GM18498 (cell line): Measurements from ENCODE around the gene MLLT3.

Experiments
- ATAC-seq: cut with Tn5 transposase; IDR thresholded peaks from one replicate; pipeline ENCODE4 v1.9.1; 2021; ENCODE audit warnings: mild to moderate bottlenecking, moderate library complexity; ENCODE audit not compliant: unreplicated experiment

Gene MLLT3

DNA sequence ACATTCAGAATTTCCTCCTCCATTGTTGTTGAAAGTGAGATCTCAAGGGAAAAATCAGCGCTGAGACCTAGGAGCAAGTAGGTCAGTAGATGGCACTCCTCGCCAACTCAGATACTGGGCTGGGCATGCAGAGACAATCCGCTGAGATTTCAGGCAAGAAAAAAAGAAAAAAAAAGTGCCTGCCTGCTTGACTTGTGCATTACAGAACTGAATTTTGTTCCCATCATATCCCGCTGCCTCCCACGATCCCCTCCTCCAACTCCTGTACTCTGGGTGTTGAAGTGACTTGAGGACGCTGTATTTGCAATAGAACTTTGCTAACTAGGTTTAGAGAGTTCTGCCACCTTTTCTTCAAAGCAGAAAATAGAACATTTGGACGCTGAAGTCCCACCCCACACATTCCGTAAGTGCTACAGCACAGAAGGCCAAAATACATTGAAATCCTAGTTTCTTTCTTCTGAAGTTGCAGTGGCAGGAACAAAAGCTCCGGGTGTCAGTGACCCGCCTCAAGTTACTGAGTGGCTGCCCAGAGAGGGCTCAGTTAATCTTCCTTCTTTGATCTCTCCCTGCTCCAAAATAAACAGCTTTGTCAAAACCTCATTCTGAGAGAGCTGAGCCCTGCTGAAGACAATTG lies 265.8 kb downstream of the MLLT3 start:
- ATAC-seq, result no peak

DNA sequence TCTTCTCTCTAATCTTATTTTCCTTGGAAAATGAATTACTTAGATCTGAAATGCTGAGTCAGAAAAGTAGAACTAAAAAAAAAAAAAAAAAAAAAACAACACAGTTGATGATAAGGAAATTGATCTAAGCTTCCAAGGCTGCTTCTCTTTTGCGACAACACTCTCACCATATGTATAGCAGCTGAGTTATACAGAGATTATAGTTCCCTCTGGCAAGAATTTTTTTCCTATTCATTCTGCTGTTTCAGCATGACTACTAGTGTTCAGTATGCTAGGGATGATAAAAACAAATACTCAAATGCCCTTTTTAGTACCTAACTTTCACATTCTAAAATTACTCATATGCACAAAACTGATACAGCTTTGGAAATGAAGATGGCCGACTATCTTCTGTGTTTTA lies 267.3 kb downstream of the MLLT3 start:
- peak; percentile 39 for ATAC-seq

DNA sequence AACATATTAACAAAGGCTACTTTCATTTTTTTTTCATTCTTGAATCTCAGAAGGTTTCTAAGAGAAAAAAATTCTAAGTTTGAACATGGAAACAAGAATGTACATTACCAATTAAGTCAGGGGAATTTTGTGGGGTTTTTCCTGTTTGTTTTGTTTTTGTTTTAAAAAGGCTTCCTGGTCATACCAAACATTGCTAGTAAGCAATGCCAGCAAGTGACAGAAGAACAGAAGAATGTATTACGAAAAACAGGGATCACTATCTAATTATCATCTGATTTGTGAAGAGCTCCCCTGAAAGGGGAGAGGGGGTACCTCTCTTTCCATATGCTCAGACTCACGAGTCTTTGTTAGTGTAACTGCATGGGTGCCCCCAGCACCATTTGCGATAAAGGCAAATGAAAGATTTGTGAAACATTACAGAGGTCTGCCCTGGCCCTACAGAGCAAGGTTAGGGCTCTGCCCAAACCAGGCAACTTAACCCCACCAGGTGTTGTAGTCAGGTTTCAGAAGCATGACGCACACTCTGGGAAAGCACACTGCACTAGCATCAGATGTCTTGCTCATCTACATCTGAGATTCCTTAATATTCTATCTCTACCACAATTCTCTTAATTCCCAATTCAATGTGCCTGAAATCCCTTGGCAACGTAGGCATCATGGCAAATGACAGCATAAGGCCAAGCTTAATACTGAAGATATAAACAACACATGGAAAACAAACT lies 268.2 kb downstream of the MLLT3 start:
- ATAC-seq, result peak; percentile 29

DNA sequence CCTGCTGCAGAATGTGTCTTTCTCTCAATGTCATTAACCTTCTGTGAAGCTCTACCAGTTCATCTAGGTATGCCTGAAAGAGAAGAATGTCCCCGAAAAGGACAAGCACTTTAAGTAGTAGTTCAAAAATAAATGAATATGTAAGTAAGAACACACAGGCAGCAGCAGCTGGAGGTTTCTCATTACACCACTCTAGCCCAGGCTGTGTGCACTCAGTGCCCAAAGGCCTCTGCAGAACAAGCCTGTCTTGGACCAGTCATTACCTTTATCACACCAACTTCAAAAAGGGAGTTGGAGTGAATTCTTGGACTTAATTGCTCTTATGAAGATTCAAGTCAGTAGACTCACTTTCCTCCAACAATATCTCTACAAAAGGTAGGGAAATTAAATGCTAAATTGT lies 268.8 kb downstream of the MLLT3 start:
- peak; percentile 43 for ATAC-seq

DNA sequence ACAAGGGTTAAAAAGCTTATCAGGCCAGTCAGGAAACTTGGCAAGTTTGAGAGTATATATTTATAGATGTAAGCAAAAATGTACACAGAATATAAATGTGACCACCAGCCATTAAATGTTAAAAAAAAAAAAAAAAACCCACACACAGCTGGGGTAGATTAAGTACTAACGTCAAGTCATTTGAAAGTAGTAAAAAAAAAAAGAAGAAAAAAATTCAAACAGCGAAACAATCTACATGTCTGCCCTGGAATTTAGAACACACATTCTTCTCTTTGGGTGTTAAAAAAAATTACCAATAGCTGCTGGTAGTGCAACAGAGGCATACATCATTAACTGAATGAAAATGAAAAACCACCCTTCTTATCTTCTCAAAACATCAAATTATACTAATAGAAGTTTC lies 269.7 kb downstream of the MLLT3 start:
- no peak for ATAC-seq

DNA sequence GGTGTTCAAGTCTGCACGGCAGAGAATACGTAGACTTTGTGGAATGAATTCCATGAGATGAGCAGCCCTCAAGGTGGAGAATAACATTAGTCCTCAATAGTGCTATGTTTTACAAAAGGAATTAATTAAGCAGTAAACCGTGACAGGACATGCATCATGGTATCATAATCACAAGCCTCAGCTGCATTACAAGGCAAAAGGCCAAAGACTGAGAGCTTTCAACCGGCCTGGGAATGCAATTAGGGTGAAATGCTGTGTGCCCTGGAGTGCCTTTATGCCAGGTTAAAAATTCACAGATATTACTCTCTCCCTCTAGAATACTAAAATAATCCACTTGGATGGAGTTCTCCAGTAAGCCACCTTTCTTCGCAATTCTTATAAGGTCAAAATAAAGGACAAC lies 270.6 kb downstream of the MLLT3 start:
- no peak for ATAC-seq

DNA sequence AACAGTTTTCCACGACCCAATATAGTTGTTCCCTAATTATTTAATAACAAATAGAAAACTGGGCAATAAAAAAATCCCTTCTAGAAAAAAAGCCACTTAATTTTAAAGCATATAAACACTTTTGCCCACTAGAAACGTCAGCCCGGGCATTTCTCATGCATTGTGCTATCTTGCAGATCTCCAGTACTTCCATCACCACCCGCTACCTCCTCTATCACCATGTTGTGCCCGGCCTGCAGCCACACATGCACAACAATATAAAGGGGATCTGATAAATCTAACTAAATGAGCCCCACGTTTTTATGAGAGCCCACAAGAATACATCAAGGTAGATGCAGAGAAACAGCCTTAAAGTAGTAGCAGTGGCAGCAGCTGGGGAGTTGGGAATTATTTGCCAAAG lies 272.7 kb downstream of the MLLT3 start:
- no peak for ATAC-seq

DNA sequence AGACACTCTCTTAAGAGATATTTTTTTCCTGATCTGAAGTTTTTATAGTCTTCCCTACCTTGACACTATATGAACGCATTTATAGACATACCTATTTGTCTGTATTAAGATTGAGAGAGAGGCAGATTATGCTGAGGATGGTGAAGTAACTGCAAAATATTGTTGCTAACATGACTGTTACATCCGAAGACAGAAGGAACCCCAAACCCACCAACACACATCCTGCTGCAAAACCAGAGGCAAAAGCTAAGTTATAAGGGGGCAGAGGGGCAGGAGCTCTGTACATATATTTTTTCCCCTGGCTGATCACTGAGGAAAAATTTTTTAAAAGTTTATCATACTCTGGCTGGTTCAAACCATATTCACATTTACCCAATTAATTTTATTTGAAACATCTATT lies 279.0 kb downstream of the MLLT3 start:
- no peak for ATAC-seq

DNA sequence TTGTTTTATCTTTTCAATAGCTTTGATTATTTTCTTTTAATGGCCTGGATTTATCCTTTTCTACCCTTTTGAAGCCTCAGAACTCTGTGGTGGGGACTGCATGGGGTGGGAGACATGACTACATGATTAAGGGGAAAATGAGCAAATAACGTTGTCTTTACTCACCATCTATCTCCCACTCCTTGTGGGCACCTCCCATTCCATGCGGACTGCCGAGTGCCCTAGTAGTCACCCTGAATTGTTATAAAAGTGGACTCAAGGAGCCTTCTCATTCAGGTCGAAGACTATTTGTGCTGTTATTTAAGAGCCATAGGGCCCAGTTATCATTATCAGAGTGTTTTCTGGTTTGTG lies 281.8 kb downstream of the MLLT3 start:
- ATAC-seq, result no peak

DNA sequence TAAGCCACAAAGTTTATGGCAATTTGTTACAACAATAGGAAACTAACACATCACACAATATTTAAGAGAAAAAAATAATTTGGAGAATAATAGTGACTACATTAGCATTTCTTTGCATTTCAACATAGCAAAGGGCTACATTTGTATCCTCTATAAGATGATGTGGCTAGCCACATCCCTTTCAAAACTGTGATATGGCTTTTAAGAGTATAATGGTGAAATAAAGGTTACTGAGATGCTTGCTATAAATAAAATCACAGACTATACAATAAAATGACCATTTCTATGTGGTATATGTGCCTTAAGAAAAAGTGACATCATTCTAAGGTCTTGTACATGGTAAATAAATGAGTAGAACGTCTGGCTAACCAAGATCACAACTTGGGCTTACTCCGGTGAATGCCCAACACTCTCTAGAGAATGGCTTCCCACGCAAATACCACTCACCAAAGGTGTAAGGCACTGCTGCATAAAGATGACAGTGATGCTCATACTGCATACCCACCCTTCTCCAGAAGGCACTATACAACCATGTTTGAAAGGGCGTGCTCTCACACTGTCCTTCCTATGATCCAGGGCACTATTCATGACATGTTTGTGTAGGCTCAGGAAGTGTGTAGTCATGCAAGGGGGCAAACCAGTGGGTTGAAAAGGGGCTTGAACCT lies 286.5 kb downstream of the MLLT3 start:
- no peak for ATAC-seq

DNA sequence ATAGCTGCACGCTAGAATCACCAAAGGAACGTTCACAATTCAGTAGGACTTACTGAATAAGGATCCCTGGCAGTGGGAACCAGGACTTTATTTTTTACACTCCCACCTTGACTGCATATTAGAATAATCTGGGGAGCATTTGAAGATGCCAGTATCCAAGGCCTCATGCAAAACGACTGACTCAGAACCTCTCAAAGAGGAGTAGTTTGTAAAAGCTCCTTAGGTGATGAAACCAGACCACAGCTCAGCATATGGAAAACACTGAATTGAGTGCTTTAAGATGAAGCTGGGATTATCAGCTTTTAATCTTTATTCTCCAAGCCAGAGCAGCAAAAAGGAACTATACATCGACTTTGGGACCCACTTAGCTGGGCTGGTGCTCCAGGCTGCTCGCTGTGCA lies 288.3 kb downstream of the MLLT3 start:
- no peak for ATAC-seq

DNA sequence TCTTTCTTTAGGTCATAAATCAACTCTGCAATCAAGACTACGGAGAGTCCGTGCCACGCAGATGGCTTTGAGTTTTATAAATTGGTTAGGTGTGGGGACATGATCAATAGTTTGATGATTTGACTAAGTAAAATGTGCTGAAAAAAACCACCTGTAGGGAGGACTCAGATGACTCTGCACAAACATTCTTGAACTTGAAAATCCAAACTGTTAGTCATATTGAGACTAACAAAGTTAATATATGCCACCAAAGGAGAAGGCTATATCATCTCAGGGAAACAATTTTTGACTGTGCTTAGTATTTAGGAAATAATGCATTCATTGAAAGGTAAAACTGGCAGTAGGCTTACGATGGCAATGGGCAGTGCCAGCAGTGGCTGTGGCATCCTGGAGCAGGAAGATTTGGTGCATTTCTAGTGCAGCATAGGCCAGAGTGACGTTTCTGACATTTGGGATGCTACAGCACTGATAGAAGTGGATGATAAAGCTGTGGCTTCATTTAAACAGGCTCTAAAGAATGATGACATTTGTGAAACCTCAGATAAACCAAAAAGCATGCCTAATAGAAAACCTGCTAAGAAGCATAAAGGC lies 291.1 kb downstream of the MLLT3 start:
- peak; percentile 63 for ATAC-seq

DNA sequence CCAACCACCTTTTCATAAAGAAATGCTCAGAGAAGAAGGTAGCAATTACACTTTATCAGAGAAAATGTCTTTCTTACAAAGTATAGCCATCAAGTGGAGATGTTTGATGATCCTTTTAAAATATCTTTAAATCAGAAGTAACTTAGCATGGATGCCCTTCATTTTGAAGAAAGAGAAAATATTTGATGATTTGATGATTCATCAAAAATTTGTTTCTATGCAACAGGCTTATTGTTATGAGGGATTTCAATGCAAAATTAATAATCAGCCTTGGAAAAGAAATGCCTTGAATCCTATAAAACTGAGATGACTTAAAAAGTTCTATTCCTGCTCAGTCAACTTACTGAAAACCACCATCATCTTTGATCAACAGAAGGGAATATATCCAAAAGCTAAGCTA lies 291.6 kb downstream of the MLLT3 start:
- ATAC-seq, result no peak

DNA sequence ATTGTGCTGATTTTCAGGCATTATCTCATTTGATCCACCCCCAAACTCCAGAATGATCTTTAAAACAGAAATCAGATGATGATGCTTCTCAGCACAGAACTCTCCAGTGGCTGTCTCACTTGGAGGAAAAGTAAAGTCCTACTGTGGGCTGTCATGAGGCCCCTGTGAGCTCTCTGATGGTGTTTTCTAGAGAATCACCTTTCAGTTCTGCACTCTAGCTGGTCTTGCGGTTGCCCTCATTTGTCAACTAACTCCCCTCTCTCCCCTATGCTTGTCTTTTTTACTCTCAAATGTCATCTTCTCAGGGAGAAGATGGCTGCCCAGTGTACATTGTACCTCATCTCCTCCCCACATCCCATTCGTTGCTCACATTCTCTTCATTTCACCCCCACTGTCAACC lies 295.8 kb downstream of the MLLT3 start:
- no peak for ATAC-seq

DNA sequence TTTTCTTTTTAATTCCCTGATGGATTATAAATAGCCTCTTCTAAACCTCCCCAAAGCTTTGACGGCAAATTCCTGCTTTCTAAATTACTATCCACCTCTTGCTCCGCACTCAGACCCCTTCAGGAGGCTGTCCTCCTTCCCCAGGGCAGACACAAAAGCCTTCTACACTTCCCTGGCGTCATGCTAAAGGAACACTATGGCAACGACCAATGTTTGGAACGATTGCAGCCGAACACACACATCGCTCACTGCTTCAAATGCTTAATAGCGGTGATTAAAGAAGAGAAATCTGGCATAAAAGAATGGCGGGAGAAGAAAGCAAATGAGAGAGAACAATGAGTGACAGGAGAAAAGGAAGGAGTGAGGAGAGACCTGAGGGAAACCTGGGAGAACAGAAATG lies 297.3 kb downstream of the MLLT3 start:
- ATAC-seq, result no peak

DNA sequence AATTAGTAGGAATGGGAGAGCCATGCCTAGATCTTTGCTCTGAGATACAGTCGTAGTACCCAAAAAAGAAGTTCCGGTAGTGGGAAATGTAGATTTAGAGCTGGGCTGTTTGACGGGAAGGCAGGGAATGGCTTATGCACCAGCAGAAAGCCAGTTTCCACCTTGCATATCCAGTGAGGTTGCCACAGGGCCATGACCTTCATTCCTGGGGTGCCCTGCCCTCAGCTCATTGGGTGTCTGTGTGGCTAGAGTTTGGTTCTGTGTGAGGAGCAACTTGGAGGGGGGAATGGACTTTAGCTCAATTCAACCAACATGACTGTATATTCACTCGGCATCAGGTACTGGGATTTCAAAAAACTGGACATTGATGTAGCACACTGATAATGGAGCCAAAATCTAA lies 300.1 kb downstream of the MLLT3 start:
- no peak for ATAC-seq

DNA sequence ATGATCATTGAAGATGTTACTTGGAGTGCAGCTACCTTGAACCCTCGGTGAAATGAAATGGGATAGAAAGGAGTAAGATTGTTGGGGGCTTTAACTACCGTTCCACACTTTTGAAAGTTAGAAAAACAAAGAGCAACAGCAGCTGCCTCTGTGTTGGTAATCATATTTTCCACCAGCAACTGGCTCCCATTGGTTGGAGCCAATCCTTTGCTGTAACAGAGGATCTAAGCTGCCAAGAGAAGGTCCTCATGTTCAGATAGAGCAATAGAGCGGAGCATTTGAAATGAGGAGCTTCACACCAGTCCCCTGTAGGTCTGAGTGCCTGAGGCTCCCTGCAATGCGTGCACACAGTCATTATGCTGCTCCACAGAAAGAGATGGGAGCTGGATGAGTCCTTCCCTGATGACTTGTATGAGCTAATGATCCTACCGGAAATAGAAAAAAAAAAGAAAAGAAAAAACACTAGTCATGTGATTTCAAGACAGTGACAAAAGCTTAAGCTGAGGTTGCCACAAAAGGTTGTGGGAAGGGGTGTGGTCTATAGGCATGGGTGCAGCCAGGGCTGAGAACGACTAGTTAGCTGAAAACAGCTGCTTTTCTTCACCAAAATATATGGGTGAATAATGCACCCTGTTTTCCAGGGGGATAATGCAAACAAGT lies 300.7 kb downstream of the MLLT3 start:
- no peak for ATAC-seq

DNA sequence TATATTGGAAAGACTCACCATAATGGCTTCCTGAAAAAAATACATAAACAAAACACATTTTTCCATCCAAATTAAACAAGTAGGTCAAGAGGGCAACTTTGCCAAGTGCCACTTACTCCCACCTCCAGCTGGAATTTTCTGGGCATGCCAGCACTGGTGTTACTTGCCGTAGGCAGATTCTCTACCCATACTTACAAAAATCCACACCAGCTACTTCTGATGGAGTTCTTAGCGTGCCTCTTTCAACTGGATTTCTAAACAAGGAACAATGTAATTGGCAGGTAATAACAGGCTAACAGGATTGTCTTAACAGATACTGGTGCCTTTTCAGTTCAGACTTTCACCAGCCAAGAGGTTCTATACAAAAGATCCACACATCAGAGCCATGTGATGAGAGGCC lies 301.4 kb downstream of the MLLT3 start:
- no peak for ATAC-seq

DNA sequence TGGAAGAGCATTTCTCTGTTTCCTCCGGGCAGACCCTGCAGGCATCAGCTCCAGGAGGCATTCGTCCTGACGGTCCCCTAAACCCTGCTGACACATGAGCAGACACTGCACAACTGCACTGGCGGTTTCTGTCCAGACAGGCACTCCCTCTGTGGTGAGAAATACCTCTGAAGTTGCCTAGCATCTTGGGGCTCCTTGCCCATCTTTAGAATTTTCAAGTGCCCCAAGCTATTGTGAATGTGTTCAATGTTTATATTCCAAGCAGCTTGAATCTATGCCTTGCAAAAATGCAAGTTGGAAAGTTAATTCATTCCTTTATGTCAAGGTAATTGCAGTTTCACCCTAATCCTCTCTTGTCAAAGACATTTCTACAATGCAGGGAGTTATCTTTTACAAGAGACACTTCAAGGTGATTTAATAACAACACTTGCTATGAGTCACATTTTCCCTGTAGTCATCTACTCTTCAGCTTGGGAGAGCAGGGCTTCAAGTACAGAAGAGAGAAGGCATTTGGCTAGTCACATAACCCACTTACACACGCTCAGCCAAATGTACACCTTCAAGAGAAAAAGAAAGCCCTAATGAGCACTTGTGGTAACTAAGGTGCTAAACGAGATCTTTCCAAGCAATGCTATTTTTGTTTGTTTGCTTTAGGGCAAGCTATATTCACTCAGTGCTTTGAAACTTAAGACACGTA lies 302.5 kb downstream of the MLLT3 start:
- no peak for ATAC-seq

DNA sequence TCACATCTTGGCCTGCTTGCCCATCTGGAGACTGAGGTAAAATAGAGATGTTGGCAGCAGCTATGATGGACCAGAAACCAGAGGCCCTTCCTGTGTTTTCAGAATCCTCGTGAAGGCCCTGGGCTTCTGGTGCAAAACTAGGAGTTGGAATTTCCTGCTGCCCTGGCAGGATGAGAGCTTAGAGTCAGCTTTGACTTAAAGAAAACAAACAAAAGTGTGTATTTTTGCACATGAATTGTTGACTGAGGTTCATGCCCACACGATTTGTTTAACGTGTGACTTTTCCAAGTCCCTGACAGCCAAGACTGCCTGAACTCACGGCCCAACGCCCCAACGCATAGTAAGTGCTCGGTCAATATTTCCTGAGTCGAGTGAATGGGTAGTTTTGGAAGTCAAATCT lies 303.1 kb downstream of the MLLT3 start:
- ATAC-seq, result no peak

DNA sequence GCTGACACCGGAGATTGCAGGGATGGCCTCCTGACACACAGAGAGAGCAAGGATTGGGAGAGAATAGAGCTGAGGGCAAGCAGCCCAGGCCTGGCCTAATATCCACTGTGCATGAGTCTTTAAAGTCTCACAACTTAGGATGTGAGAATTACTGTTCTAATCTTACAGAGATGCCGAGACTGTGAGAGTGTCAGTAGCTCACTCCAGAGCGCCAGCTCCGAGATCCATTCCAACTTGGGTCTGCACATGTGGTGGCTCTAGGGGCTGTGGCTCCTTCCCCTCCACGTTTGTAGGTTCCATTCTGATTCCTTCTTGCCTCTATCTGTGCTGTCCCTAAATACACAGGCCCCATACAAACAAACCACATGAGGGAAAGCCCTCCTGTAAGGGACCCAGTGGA lies 304.6 kb downstream of the MLLT3 start:
- ATAC-seq, result no peak
